Bronchial epithelial cell (primary cell): ENCODE results near the gene MEPCE. TPM values are rescaled to one million over a fixed set of nuclear protein-coding genes. Genes with fewer than 3 reads are reported as not detected.
A peak's percentile ranks its signal among the peaks of the same experiment; 100 is the strongest.

ENCODE experiments used
- DNase-seq: peaks from one replicate; pipeline ENCODE4 v3.0.0-alpha.2; 2010; ENCODE audit warnings: low read depth
- FAIRE-seq: peaks from 2 replicates; lab custom pipeline; 2011; peaks lifted over from hg19 to GRCh38; lab: Jason Lieb, UNC
- H3K27me3 ChIP-seq: 2 replicates; pipeline ENCODE4 v1.5.1; 2011; ENCODE audit warnings: low read length; ENCODE audit not compliant: control insufficient read depth, insufficient read depth
- H3K36me3 ChIP-seq: 2 replicates; pipeline ENCODE4 v1.5.1; 2011; ENCODE audit warnings: low read length; ENCODE audit not compliant: control insufficient read depth, insufficient read depth
- H3K4me3 ChIP-seq: 2 replicates; pipeline ENCODE4 v1.5.1; 2011; ENCODE audit warnings: mild to moderate bottlenecking, low read depth, low read length, control low read depth
- CTCF ChIP-seq: IDR thresholded peaks from 2 replicates; pipeline ENCODE4 v1.5.1; 2011; ENCODE audit warnings: mild to moderate bottlenecking, moderate library complexity, low read length, control low read depth, inconsistent platforms; ENCODE audit not compliant: insufficient read depth, severe bottlenecking
- total RNA-seq: library from RNA; depleted of rRNA; stranded (reverse); fragments of >200 nt; gene quantifications from 2 replicates; pipeline ENCODE4 v1.2.1, GENCODE V29; 2014

Gene MEPCE
- total RNA-seq, 1 donor from 2014 or later = 18.7 TPM

GRCh38 chr7:100467638-100468373 lies 38.2 kb downstream of the MEPCE start:
- no peak for TF ChIP-seq CTCF
- Histone ChIP-seq H3K36me3 (peaks cover 6% of the 10 kb centered on the region), H3K4me3 (no peak overlapping the region), H3K27me3 (no peaks in the 10 kb centered on the region)
- FAIRE-seq = no peak
- no peak for DNase-seq

GRCh38 chr7:100469227-100470044 lies 39.8 kb downstream of the MEPCE start:
- FAIRE-seq = no peak

GRCh38 chr7:100471021-100471420 lies 41.4 kb downstream of the MEPCE start:
- TF ChIP-seq CTCF = no peak
- FAIRE-seq (no peak), DNase-seq (no peak)
- peaks cover 8% of the 10 kb centered on the region for H3K36me3 ChIP-seq
- no peak overlapping the region for H3K4me3 ChIP-seq
- no peaks in the 10 kb centered on the region for H3K27me3 ChIP-seq

More at GRCh38 chr7:100469227-100470044, 39.8 kb downstream of the MEPCE start:
- DNase-seq = peak; percentile 42
- peak; percentile 100 for TF ChIP-seq CTCF
- Histone ChIP-seq H3K36me3 (peaks cover 6% of the 10 kb centered on the region), H3K4me3 (no peak overlapping the region), H3K27me3 (no peaks in the 10 kb centered on the region)

GRCh38 chr7:100472121-100472851 lies 42.7 kb downstream of the MEPCE start:
- FAIRE-seq (no peak), DNase-seq (no peak)
- TF ChIP-seq CTCF = no peak
- Histone ChIP-seq H3K4me3 (no peak overlapping the region), H3K36me3 (peaks cover 8% of the 10 kb centered on the region), H3K27me3 (no peaks in the 10 kb centered on the region)

GRCh38 chr7:100472854-100473499 lies 43.3 kb downstream of the MEPCE start:
- peaks cover 5% of the 10 kb centered on the region for H3K36me3 ChIP-seq
- no peak overlapping the region for H3K4me3 ChIP-seq
- DNase-seq (peak; percentile 61), FAIRE-seq (no peak)
- H3K27me3 ChIP-seq = no peaks in the 10 kb centered on the region
- no peak for TF ChIP-seq CTCF
